Measurements from ENCODE around the gene SLC45A3. TPM values are rescaled to one million over a fixed set of nuclear protein-coding genes. Genes with fewer than 3 reads are reported as not detected.

SLC45A3 gene
- total RNA-seq, 1 experiment from 2014 or later = 16.7 TPM

DNA sequence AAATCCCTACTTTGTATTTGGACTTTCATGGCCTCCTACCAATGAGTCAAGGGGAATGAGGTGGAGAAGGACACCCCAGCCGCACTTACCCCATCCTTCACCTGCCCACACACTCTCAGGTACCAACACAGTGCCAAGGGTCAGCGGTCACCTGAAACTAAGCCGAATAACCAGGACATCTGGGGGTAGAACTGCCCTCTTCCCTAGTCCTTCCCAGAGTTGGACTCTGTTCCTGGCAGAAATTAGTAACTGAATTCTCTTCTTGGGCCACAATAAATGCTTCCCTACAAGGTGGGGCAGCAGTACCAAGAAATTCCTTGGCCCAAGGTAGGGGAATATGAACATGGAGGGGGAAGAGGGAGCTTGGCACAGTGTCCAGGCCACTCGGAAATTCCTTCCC is 7.3 kb downstream of the SLC45A3 start:
- no peak overlapping the region for H3K56ac ChIP-seq (ENCODE audit: insufficient read length, low read depth, low read length)
- 0 out of 2 replicates have a peak overlapping the region, but pooled peaks have one; percentile 19 for H3K14ac ChIP-seq (ENCODE audit: insufficient read depth, low read length)
- DNase-seq = no peak
- H2BK120ac ChIP-seq (ENCODE audit: low read depth, low read length, poor library complexity, severe bottlenecking) = no peak overlapping the region
- H3K4me2 ChIP-seq (ENCODE audit: insufficient read depth, insufficient read length, low read length) = no peak overlapping the region
- H3K9me3 ChIP-seq (ENCODE audit: control insufficient read depth, low read depth, low read length) = no peaks in the 10 kb centered on the region
- H3K27ac ChIP-seq (ENCODE audit: insufficient read length, low read depth, low read length) = no peak overlapping the region
- no peak overlapping the region for H3K4me3 Mint-ChIP-seq
- no peaks in the 10 kb centered on the region for H3K79me1 ChIP-seq (ENCODE audit: insufficient read depth, low read depth, low read length, poor library complexity, severe bottlenecking)
- H2BK20ac ChIP-seq (ENCODE audit: low read depth, low read length, poor library complexity, severe bottlenecking) = no peak overlapping the region
- H2BK5ac ChIP-seq (ENCODE audit: insufficient read length, low read length) = no peak overlapping the region
- no CpG with 5 or more reads among the region's 4 CpGs for WGBS (ENCODE audit: extremely low coverage, insufficient read length, low lambda C conversion rate)
- H2AFZ ChIP-seq (ENCODE audit: low read length) = no peak overlapping the region
- no peak overlapping the region for H4K5ac ChIP-seq (ENCODE audit: insufficient read length, low read depth, low read length)
- H3K9me3 Mint-ChIP-seq = no peaks in the 10 kb centered on the region
- no peak overlapping the region for H3K4ac ChIP-seq (ENCODE audit: low read depth, low read length)
- no peak overlapping the region for H3K18ac ChIP-seq (ENCODE audit: insufficient read length, low read depth, low read length)
- H2BK12ac ChIP-seq (ENCODE audit: insufficient read length, low read depth, low read length) = no peak overlapping the region
- no peak overlapping the region for H2BK15ac ChIP-seq (ENCODE audit: low read depth, low read length)
- H3K9ac ChIP-seq (ENCODE audit: extremely low read depth, insufficient read length, low read length) = no peak overlapping the region
- no peak overlapping the region for H3K23ac ChIP-seq (ENCODE audit: insufficient read length, low read depth, low read length)
- H3K23me2 ChIP-seq (ENCODE audit: insufficient read length, low read depth, low read length, poor library complexity, severe bottlenecking) = no peaks in the 10 kb centered on the region
- peak overlapping the region in 2 of 3 experiments; percentile 51 to 95; a peak in 5 of 7 replicates for H3K27ac Mint-ChIP-seq
- H4K8ac ChIP-seq (replicated peaks; ENCODE audit: insufficient read length, low read depth, low read length) = no peak overlapping the region
- TF ChIP-seq, protein P1, sequence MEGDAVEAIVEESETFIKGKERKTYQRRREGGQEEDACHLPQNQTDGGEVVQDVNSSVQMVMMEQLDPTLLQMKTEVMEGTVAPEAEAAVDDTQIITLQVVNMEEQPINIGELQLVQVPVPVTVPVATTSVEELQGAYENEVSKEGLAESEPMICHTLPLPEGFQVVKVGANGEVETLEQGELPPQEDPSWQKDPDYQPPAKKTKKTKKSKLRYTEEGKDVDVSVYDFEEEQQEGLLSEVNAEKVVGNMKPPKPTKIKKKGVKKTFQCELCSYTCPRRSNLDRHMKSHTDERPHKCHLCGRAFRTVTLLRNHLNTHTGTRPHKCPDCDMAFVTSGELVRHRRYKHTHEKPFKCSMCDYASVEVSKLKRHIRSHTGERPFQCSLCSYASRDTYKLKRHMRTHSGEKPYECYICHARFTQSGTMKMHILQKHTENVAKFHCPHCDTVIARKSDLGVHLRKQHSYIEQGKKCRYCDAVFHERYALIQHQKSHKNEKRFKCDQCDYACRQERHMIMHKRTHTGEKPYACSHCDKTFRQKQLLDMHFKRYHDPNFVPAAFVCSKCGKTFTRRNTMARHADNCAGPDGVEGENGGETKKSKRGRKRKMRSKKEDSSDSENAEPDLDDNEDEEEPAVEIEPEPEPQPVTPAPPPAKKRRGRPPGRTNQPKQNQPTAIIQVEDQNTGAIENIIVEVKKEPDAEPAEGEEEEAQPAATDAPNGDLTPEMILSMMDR (conservative IDR thresholded peaks at IDR 0.05) = no peak
- peaks cover 83 to 84% of the 10 kb centered on the region in 2 experiments for H3K4me1 Mint-ChIP-seq
- peaks cover 17% of the 10 kb centered on the region; the same call in 1 of the 2 replicates for H3K4me1 ChIP-seq (ENCODE audit: insufficient read depth, low read length)
- H2AK5ac ChIP-seq (ENCODE audit: insufficient read length, low read length) = no peak overlapping the region
- H4K91ac ChIP-seq (ENCODE audit: insufficient read length, low read depth, low read length) = peak overlapping the region; percentile 4
- H3K27me3 Mint-ChIP-seq (ENCODE audit: low read depth) = no peaks in the 10 kb centered on the region
- H3K27me3 ChIP-seq (ENCODE audit: insufficient read depth, low read length) = no peaks in the 10 kb centered on the region
- no peaks in the 10 kb centered on the region for H4K20me1 ChIP-seq (ENCODE audit: control insufficient read depth, insufficient read depth, insufficient read length)
- no peaks in the 10 kb centered on the region; a peak in 2 of 7 replicates for H3K36me3 Mint-ChIP-seq (ENCODE audit: insufficient read depth in 1 of 3, low read depth in 3 of 3)
- H3T11ph ChIP-seq (ENCODE audit: low read length) = no peak overlapping the region
- no peaks in the 10 kb centered on the region; the same call in 1 of the 2 replicates for H3K79me2 ChIP-seq (ENCODE audit: insufficient read depth, low read length)
